RWPE1 (cell line): ENCODE data around the gene ELANE.

Source experiments
- CTCF ChIA-PET: fragments of 350-600 bp; sonication (Branson Sonifier 250); formaldehyde crosslinking; extraction: SDS; loops from one replicate; lab custom pipeline; 2021; lab: Yijun Ruan, JAX
- POLR2A ChIA-PET: fragments of 400-600 bp; formaldehyde crosslinking; extraction: SDS; loops from one replicate; lab custom pipeline; 2020; ENCODE audit warnings: antibody characterized with exemption; ENCODE audit not compliant: low non-redundant PET; lab: Yijun Ruan, JAX
- DNase-seq: peaks from one replicate; pipeline ENCODE4 v3.0.0; 2012; ENCODE audit warnings: low spot score
- H3K27ac ChIP-seq: fragments of 450-650 bp; 2 replicates; pipeline ENCODE4 v1.5.1; 2017
- TF ChIP-seq, protein P1 (sequence below): fragments of 450-650 bp; conservative IDR thresholded peaks from 2 replicates; pipeline ENCODE4 v1.5.1; 2017; ENCODE audit warnings: low read depth, mild to moderate bottlenecking

ELANE gene

DNA sequence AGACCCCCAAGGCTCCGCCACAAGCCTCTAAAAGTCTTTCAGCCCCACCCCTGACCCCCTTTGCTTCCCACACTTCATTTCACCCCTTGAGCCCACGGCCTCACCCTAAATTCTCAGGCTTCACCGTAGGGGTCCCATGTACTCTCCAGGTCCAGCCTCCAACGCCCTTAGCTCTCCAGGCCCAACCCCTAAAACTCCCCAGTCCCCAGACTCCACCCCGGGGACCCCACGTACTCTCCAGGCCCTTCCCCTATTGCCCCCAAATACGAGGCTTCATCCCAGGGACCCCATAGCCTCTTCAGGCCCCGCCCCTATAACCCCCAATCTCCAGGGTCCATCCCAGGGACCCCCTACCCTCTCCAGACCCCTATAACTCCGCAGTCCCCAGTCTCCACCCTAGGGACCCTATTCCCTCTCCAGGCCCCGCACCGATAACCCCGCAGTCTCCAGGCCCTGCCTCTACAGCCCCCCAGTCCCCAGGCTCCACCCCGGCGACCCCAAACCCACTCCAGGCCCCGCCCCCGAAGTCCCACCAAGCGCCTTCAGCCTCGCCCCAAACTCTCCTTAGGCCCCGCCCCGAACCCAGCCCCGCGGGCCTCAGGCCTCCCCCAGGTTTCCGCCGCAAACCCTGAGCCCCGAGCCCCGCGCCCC, 40.3 kb downstream of the ELANE start:
- TF ChIP-seq, protein P1, sequence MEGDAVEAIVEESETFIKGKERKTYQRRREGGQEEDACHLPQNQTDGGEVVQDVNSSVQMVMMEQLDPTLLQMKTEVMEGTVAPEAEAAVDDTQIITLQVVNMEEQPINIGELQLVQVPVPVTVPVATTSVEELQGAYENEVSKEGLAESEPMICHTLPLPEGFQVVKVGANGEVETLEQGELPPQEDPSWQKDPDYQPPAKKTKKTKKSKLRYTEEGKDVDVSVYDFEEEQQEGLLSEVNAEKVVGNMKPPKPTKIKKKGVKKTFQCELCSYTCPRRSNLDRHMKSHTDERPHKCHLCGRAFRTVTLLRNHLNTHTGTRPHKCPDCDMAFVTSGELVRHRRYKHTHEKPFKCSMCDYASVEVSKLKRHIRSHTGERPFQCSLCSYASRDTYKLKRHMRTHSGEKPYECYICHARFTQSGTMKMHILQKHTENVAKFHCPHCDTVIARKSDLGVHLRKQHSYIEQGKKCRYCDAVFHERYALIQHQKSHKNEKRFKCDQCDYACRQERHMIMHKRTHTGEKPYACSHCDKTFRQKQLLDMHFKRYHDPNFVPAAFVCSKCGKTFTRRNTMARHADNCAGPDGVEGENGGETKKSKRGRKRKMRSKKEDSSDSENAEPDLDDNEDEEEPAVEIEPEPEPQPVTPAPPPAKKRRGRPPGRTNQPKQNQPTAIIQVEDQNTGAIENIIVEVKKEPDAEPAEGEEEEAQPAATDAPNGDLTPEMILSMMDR, result no peak
- ChIA-PET CTCF (interaction anchor here (0.6 to 1.0 kb wide), 3 partner anchors 15 to 901 kb away, joined by 3 to 4 read pairs (median 3); no protein-coding TSS in a partner anchor), POLR2A (no interaction called here)
- no peak for DNase-seq
- H3K27ac ChIP-seq, result peak overlapping the region; percentile 91

DNA sequence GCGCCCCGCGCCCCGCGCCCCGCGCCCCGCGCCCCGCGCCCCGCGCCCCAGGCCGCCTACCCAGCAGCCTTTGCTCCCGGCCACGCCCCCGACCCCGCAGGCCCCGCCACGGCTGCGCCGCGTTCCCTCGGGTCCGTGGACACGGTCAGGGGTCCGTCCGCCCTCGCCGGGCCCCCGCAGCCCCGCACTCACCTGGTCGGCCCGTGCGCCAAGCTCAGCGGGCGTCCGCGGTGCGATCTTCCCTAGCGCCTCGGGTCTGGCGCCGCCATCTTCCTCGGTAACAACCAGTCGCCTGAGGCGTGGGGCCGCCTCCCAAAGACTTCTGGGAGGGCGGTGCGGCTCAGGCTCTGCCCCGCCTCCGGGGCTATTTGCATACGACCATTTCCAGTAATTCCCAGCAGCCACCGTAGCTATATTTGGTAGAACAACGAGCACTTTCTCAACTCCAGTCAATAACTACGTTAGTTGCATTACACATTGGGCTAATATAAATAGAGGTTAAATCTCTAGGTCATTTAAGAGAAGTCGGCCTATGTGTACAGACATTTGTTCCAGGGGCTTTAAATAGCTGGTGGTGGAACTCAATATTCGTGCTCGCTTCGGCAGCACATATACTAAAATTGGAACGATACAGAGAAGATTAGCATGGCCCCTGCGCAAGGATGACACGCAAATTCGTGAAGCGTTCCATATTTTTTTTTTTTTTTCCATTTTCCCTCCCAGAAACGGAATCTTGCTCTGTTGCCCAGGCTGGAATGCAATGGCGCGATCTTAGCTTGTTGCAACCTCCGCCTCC, 41.0 kb downstream of the ELANE start, which contains the start of the genes MED16 and RNU6-9:
Gene MED16 (minus strand): TSS at position 294 of the 796 bp plus-strand sequence. CDS start 2,056 bp downstream, outside the sequence.
Gene RNU6-9 (plus strand): TSS at position 591 of the 796 bp plus-strand sequence.
- TF ChIP-seq, protein P1, result no peak
- ChIA-PET POLR2A (interaction anchor here (0.7 kb wide), 1 partner anchor 120 kb away, joined by 4 read pairs; no protein-coding TSS in a partner anchor), CTCF (interaction anchor here (0.6 to 1.0 kb wide), 3 partner anchors 15 to 188 kb away, joined by 3 read pairs; no protein-coding TSS in a partner anchor)
- H3K27ac ChIP-seq, result peak within 1 kb of the TSS; percentile 91
- peak; percentile 95 for DNase-seq

DNA sequence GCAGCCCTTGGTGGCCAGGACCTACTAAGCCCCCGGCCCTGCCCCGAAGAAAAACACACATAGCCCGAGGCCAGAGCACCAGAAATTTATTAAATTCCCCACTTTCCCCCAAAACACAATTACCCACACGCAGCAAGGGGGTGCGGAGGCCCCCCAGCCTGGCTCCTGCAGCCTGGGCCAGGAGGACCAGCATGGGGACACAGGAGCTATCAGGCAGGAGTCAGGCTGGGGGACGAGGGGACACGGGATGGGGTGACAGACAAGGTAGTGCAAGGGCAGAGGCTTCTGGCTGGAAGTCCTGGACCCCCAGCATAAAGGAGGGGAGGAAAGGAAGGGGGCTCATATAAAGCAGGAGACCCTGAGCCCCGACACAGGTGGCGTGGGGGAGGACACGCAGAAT, 44.3 kb downstream of the ELANE start:
- DNase-seq, result no peak
- ChIA-PET POLR2A (no interaction called here), CTCF (no interaction called here)
- TF ChIP-seq, protein P1, result no peak
- peak overlapping the region; percentile 59; the same call in 1 of the 2 replicates for H3K27ac ChIP-seq

DNA sequence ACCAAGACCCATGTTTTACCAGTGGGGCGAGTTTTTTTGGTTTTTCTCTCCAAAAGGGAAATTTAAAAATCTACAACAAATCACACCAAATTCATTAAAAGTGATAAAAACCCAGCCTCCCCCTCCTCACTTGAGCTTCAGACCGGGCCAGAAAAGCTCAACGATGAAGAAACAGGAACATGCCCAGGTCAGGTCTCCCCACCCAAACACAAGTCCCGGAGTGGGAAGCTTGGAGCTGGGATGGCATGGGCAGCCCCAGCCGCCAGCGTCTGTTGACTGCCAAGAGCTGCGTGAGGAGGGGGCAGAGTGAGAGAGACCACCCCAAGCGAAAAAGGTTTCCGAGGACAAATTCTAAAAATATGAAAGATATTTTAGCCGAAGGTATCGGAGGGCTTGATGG, 44.9 kb downstream of the ELANE start:
- POLR2A ChIA-PET, result interaction anchor here (0.5 kb wide), 1 partner anchor 17 kb away, joined by 4 read pairs; no protein-coding TSS in a partner anchor
- TF ChIP-seq, protein P1, result no peak
- CTCF ChIA-PET, result no interaction called here
- H3K27ac ChIP-seq, result peak overlapping the region; percentile 59; the same call in 1 of the 2 replicates
- no peak for DNase-seq

DNA sequence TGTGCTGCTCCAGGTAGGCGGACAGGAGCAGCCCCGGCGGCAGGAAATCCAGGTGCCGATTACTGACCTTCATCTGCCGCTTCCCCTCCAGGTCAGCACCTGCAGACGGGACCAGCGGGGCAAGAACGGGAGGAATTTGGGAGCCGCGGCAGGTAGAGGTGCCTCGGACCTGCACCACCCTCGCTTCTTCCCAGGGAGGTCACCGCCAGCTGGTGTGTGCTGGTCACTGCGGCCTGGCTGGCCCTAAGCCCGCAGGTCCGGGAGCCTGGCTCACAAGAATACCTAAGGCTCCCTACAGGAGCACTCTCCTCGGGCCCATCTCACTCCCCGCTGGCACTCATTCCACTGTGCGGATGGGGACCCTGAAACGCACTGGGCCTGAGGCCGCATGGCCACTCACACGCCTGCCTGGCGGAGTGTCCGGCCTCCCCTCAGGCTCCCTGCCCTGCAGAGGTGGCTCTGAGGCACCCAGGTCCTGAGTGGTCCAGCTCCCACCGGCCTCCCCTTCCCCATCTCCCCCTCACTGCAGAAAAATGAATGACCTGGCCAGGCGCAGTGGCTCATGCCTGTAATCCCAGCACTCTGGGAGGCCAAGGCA, 45.4 kb downstream of the ELANE start:
- no peak for DNase-seq
- POLR2A ChIA-PET, result interaction anchor here (0.5 kb wide), 2 partner anchors 17 to 51 kb away, joined by 4 to 5 read pairs; no protein-coding TSS in a partner anchor
- CTCF ChIA-PET, result no interaction called here
- TF ChIP-seq, protein P1, result no peak
- peak overlapping the region; percentile 59 for H3K27ac ChIP-seq

DNA sequence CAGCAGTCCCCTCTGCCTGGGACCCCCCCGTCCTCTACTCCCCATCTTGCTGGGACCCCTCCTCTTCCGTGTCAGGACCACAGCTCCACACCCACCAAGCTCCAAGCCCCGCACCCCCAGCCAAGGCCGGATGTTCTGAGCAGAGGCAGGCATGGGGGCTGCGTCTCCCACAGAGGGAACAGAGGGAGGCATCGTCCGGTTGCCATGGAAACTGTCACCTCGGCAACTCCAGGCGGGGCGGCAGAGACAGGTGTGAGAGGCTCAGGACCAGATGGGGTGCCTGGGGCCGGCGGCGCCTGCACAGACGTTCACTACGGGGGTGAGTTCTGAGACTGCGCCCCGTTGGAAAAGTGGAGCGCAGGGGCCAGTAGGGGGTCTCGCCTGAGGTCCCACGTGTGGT, 46.6 kb downstream of the ELANE start:
- DNase-seq, result no peak
- ChIA-PET CTCF (interaction anchor here (0.6 kb wide), 2 partner anchors 42 to 114 kb away, joined by 3 to 5 read pairs; no protein-coding TSS in a partner anchor), POLR2A (no interaction called here)

More for the DNA sequence above, 46.6 kb downstream of the ELANE start:
- TF ChIP-seq, protein P1, result no peak
- peak overlapping the region; percentile 59; the same call in 1 of the 2 replicates for H3K27ac ChIP-seq
